ENCODE results near the gene ASIP. TPM values are rescaled to one million over a fixed set of nuclear protein-coding genes. Genes with fewer than 3 reads are reported as not detected.
A peak's percentile ranks its signal among the peaks of the same experiment; 100 is the strongest.

Gene ASIP
- total and polyA plus RNA-seq, 2 of the 13 experiments (the other 11 are each of a cell fraction or from before 2014, with no cell fraction given), result not detected

DNA sequence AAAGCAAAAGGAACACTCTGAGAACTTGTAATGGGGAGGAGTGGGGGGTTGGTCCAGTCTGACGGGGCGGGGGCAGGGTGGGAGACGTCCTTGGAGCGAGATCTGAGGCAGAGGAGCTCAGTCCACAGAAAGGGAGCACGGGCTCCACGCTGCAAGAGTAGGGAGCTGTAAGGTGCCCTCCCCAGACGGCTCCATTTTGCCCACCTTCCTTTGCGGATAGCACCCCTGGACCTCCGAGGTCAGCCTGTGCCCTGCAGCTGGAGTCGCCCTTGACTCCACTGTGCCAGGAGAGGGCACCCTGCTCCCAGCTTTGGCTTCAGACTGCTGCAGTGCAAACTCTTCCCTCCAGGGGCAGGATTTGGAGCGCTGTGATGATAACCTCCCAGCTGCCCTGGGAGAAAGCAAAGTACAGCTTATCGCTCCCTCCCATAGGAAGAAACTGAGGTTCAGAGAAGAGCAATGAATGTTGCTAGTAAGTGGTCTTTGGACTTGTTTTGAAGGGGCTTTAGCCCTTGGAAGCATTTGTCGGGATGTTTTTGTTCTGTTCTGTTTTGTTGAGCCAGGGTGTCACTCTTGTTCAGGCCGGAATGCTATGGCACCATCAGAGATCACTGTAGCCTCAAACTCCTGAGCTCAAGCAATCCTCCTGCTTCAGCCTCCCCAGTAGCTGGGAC, 71.5 kb downstream of the ASIP start (continued):
- peak; percentile 43; the same call in 1 of the 2 replicates for TF ChIP-seq ZNF12 (CRISPR knock-in tag; IDR thresholded peaks at IDR 0.05)
- TF ChIP-seq, protein P1, sequence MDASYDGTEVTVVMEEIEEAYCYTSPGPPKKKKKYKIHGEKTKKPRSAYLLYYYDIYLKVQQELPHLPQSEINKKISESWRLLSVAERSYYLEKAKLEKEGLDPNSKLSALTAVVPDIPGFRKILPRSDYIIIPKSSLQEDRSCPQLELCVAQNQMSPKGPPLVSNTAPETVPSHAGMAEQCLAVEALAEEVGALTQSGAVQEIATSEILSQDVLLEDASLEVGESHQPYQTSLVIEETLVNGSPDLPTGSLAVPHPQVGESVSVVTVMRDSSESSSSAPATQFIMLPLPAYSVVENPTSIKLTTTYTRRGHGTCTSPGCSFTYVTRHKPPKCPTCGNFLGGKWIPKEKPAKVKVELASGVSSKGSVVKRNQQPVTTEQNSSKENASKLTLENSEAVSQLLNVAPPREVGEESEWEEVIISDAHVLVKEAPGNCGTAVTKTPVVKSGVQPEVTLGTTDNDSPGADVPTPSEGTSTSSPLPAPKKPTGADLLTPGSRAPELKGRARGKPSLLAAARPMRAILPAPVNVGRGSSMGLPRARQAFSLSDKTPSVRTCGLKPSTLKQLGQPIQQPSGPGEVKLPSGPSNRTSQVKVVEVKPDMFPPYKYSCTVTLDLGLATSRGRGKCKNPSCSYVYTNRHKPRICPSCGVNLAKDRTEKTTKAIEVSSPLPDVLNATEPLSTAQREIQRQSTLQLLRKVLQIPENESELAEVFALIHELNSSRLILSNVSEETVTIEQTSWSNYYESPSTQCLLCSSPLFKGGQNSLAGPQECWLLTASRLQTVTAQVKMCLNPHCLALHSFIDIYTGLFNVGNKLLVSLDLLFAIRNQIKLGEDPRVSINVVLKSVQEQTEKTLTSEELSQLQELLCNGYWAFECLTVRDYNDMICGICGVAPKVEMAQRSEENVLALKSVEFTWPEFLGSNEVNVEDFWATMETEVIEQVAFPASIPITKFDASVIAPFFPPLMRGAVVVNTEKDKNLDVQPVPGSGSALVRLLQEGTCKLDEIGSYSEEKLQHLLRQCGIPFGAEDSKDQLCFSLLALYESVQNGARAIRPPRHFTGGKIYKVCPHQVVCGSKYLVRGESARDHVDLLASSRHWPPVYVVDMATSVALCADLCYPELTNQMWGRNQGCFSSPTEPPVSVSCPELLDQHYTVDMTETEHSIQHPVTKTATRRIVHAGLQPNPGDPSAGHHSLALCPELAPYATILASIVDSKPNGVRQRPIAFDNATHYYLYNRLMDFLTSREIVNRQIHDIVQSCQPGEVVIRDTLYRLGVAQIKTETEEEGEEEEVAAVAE (CRISPR knock-in tag; IDR thresholded peaks at IDR 0.05; ENCODE audit: borderline replicate concordance), result no peak; the same call in 1 of the 2 replicates
- TF ChIP-seq ZMAT3 (CRISPR knock-in tag; conservative IDR thresholded peaks at IDR 0.05), result no peak; the same call in 1 of the 2 replicates
- peak; percentile 40; the same call in 1 of the 2 replicates for TF ChIP-seq HOXA5 (CRISPR knock-in tag; IDR thresholded peaks at IDR 0.05)
- TF ChIP-seq ZNF451 (CRISPR knock-in tag; IDR thresholded peaks at IDR 0.05), result peak; percentile 75; the same call in 1 of the 2 replicates
- TF ChIP-seq ZNF660 (CRISPR knock-in tag; IDR thresholded peaks at IDR 0.05; ENCODE audit: borderline replicate concordance, low read depth), result no peak
- TF ChIP-seq, protein P2, sequence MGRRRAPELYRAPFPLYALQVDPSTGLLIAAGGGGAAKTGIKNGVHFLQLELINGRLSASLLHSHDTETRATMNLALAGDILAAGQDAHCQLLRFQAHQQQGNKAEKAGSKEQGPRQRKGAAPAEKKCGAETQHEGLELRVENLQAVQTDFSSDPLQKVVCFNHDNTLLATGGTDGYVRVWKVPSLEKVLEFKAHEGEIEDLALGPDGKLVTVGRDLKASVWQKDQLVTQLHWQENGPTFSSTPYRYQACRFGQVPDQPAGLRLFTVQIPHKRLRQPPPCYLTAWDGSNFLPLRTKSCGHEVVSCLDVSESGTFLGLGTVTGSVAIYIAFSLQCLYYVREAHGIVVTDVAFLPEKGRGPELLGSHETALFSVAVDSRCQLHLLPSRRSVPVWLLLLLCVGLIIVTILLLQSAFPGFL (CRISPR knock-in tag; IDR thresholded peaks at IDR 0.05), result no peak
- TF ChIP-seq ZNF264 (CRISPR knock-in tag; IDR thresholded peaks at IDR 0.05), result peak; percentile 11
- TF ChIP-seq ZNF782 (CRISPR knock-in tag; IDR thresholded peaks at IDR 0.05; ENCODE audit: borderline replicate concordance), result peak; percentile 93; the same call in 1 of the 2 replicates
- peak; percentile 88 for TF ChIP-seq FOXO1 (CRISPR knock-in tag; IDR thresholded peaks at IDR 0.05)
- TF ChIP-seq, protein P3, sequence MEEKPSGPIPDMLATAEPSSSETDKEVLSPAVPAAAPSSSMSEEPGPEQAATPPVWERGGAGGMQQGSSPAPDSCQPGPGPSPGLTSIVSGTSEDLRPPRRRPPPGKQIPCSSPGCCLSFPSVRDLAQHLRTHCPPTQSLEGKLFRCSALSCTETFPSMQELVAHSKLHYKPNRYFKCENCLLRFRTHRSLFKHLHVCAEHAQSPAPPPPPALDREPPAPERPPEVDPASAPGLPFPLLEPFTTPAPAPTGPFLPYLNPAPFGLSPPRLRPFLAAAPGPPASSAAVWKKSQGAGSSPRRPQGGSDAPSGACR (CRISPR knock-in tag; IDR thresholded peaks at IDR 0.05), result peak; percentile 94
- TF ChIP-seq, protein P4, sequence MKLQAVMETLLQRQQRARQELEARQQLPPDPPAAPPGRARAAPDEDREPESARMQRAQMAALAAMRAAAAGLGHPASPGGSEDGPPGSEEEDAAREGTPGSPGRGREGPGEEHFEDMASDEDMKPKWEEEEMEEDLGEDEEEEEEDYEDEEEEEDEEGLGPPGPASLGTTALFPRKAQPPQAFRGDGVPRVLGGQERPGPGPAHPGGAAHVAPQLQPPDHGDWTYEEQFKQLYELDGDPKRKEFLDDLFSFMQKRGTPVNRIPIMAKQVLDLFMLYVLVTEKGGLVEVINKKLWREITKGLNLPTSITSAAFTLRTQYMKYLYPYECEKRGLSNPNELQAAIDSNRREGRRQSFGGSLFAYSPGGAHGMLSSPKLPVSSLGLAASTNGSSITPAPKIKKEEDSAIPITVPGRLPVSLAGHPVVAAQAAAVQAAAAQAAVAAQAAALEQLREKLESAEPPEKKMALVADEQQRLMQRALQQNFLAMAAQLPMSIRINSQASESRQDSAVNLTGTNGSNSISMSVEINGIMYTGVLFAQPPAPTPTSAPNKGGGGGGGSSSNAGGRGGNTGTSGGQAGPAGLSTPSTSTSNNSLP (IDR thresholded peaks at IDR 0.05; ENCODE audit: low read depth, low read length), result peak; percentile 92
- peak; percentile 46; the same call in 1 of the 2 replicates for TF ChIP-seq ZNF317 (CRISPR knock-in tag; IDR thresholded peaks at IDR 0.05)
- TF ChIP-seq TAF15 (IDR thresholded peaks at IDR 0.05; ENCODE audit: low read depth, low read length, poor library complexity, severe bottlenecking), result no peak
- TF ChIP-seq, protein P5, sequence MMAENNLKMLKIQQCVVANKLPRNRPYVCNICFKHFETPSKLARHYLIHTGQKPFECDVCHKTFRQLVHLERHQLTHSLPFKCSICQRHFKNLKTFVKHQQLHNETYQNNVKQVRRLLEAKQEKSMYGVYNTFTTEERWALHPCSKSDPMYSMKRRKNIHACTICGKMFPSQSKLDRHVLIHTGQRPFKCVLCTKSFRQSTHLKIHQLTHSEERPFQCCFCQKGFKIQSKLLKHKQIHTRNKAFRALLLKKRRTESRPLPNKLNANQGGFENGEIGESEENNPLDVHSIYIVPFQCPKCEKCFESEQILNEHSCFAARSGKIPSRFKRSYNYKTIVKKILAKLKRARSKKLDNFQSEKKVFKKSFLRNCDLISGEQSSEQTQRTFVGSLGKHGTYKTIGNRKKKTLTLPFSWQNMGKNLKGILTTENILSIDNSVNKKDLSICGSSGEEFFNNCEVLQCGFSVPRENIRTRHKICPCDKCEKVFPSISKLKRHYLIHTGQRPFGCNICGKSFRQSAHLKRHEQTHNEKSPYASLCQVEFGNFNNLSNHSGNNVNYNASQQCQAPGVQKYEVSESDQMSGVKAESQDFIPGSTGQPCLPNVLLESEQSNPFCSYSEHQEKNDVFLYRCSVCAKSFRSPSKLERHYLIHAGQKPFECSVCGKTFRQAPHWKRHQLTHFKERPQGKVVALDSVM (CRISPR knock-in tag; IDR thresholded peaks at IDR 0.05), result peak; percentile 98
- TF ChIP-seq CENPT (CRISPR knock-in tag; IDR thresholded peaks at IDR 0.05; ENCODE audit: low read depth), result no peak
- TF ChIP-seq, protein P6, sequence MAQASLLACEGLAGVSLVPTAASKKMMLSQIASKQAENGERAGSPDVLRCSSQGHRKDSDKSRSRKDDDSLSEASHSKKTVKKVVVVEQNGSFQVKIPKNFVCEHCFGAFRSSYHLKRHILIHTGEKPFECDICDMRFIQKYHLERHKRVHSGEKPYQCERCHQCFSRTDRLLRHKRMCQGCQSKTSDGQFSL (CRISPR knock-in tag; IDR thresholded peaks at IDR 0.05), result 0 out of 2 replicates have a peak, but pooled peaks have one; percentile 5
- no peak for TF ChIP-seq RORA (CRISPR knock-in tag; IDR thresholded peaks at IDR 0.05)
- TF ChIP-seq BCL6 (CRISPR knock-in tag; IDR thresholded peaks at IDR 0.05), result peak; percentile 82

Measured in HepG2 (cell line).